HFFc6 (cell line): ENCODE results near the gene PRSS50. TPM values are rescaled to one million over a fixed set of nuclear protein-coding genes. Genes with fewer than 3 reads are reported as not detected.

Experiments used
- DNase-seq: peaks from one replicate; pipeline ENCODE4 v3.0.0-alpha.2; 2018
- H3K27ac Mint-ChIP-seq: 2 replicates; pipeline ENCODE4 v1.8.0; 2020; ENCODE audit warnings: mild to moderate bottlenecking, mixed read lengths
- H3K27me3 Mint-ChIP-seq: 2 replicates; pipeline ENCODE4 v1.8.0; 2021; ENCODE audit warnings: mild to moderate bottlenecking, moderate library complexity, mixed read lengths; ENCODE audit not compliant: insufficient read depth
- H3K36me3 Mint-ChIP-seq: 2 replicates; pipeline ENCODE4 v1.8.0; 2021; ENCODE audit warnings: low read depth, mixed read lengths
- H3K4me1 Mint-ChIP-seq: 2 replicates; pipeline ENCODE4 v1.8.0; 2020; ENCODE audit warnings: low read depth, mixed read lengths
- H3K4me3 Mint-ChIP-seq: 2 replicates; pipeline ENCODE4 v1.8.0; 2020; ENCODE audit warnings: mild to moderate bottlenecking, moderate library complexity, mixed read lengths
- H3K9me3 Mint-ChIP-seq: 2 replicates; pipeline ENCODE4 v1.8.0; 2020; ENCODE audit warnings: mild to moderate bottlenecking, mixed read lengths
- CTCF ChIP-seq: fragments of 200-600 bp; sonication (generic); IDR thresholded peaks from 2 replicates; pipeline ENCODE4 v1.5.0; 2021; ENCODE audit warnings: antibody characterized with exemption, mild to moderate bottlenecking
- total RNA-seq, 6 experiments: library from RNA; stranded (reverse); fragmentation: NEBNext Ultra II Directional; extraction: Animal tissue kit (Norgen Biotek cat#: 25700); gene quantifications; 2 replicates in 1 of 6; 3 replicates in 5 of 6; pipeline ENCODE4 v1.2.3, GENCODE V29; 2021

Gene PRSS50
- total RNA-seq, 6 experiments from 2014 or later: not detected

GRCh38 chr3:46716461-46717441 lies 918 bp downstream of the PRSS50 start:
- DNase-seq: no peak
- no peak for TF ChIP-seq CTCF
- Mint-ChIP-seq H3K4me1 (no peaks in the 10 kb centered on the region), H3K36me3 (no peaks in the 10 kb centered on the region), H3K27ac (no peak overlapping the region), H3K9me3 (no peaks in the 10 kb centered on the region; the same call in 1 of the 2 replicates), H3K27me3 (peaks cover 30% of the 10 kb centered on the region), H3K4me3 (no peak overlapping the region)

GRCh38 chr3:46715507-46716175 lies 2.0 kb downstream of the PRSS50 start:
- TF ChIP-seq CTCF: no peak

GRCh38 chr3:46714728-46715506 lies 2.8 kb downstream of the PRSS50 start:
- H3K36me3 Mint-ChIP-seq: no peaks in the 10 kb centered on the region
- no peak overlapping the region for H3K27ac Mint-ChIP-seq
- DNase-seq: no peak
- no peak for TF ChIP-seq CTCF
- peaks cover 34% of the 10 kb centered on the region for H3K27me3 Mint-ChIP-seq
- no peaks in the 10 kb centered on the region for H3K9me3 Mint-ChIP-seq
- H3K4me3 Mint-ChIP-seq: no peak overlapping the region
- H3K4me1 Mint-ChIP-seq: no peaks in the 10 kb centered on the region

More at GRCh38 chr3:46715507-46716175, 2.0 kb downstream of the PRSS50 start:
- Mint-ChIP-seq H3K36me3 (no peaks in the 10 kb centered on the region), H3K4me1 (no peaks in the 10 kb centered on the region), H3K4me3 (no peak overlapping the region), H3K27me3 (peaks cover 33% of the 10 kb centered on the region), H3K9me3 (no peaks in the 10 kb centered on the region), H3K27ac (no peak overlapping the region)
- DNase-seq: no peak

GRCh38 chr3:46713898-46714552 lies 3.6 kb downstream of the PRSS50 start:
- no peak for DNase-seq
- H3K4me3 Mint-ChIP-seq: no peak overlapping the region
- H3K27me3 Mint-ChIP-seq: peaks cover 31% of the 10 kb centered on the region
- no peaks in the 10 kb centered on the region for H3K4me1 Mint-ChIP-seq
- no peak for TF ChIP-seq CTCF
- H3K36me3 Mint-ChIP-seq: no peaks in the 10 kb centered on the region
- no peaks in the 10 kb centered on the region for H3K9me3 Mint-ChIP-seq
- H3K27ac Mint-ChIP-seq: no peak overlapping the region
